Measurements from ENCODE around the gene ERVK3-1. TPM values are rescaled to one million over a fixed set of nuclear protein-coding genes. Genes with fewer than 3 reads are reported as not detected.

The ERVK3-1 gene
- total RNA-seq, 4 donors from 2014 or later, result 27.1 to 38.2 (median 32.4) TPM

GRCh38 chr19:58336216-58336615 lies 31.0 kb downstream of the ERVK3-1 start:
- DNase-seq (no peak), ATAC-seq (no peak)
- Histone ChIP-seq H3K27me3 (no peaks in the 10 kb centered on the region), H3K4me3 (no peak overlapping the region), H3K36me3 (peaks cover 0 to 53% of the 10 kb centered on the region in 2 donors), H3K9me3 (no peaks in the 10 kb centered on the region), H3K27ac (no peak overlapping the region), H3K4me1 (no peaks in the 10 kb centered on the region)
- TF ChIP-seq POLR2A (IDR thresholded peaks at IDR 0.05), result no peak
- TF ChIP-seq, protein P1, sequence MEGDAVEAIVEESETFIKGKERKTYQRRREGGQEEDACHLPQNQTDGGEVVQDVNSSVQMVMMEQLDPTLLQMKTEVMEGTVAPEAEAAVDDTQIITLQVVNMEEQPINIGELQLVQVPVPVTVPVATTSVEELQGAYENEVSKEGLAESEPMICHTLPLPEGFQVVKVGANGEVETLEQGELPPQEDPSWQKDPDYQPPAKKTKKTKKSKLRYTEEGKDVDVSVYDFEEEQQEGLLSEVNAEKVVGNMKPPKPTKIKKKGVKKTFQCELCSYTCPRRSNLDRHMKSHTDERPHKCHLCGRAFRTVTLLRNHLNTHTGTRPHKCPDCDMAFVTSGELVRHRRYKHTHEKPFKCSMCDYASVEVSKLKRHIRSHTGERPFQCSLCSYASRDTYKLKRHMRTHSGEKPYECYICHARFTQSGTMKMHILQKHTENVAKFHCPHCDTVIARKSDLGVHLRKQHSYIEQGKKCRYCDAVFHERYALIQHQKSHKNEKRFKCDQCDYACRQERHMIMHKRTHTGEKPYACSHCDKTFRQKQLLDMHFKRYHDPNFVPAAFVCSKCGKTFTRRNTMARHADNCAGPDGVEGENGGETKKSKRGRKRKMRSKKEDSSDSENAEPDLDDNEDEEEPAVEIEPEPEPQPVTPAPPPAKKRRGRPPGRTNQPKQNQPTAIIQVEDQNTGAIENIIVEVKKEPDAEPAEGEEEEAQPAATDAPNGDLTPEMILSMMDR (IDR thresholded peaks at IDR 0.05 in 4 of 5, conservative IDR thresholded peaks at IDR 0.05 in 1 of 5), result no peak
- intact Hi-C loops (cut with DNase I; ENCODE audit: low total_unique reads), result no loop called here
- in situ Hi-C loops (cut with MboI; ENCODE audit: low sequenced_read_pairs in 4 of 4), result no loop called here

DNA sequence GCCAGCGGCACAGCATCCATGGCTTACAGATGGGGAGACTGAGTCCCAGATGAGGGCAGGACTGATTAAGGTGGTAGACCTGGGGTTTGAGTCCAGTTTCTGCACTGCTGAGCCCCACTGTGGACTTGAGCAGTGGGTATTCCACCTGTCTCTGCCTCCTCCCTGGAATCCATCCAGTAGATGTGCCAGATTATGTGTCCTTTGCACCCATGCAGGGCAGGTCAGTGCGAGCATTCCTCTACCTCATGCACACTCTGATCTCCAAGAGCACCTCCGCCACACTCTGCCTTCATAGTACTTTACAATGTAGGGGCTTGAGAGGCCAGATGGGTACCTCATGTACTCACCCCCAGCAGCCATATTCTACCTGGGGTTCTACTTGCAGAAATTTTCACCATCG lies 31.6 kb downstream of the ERVK3-1 start:
- H3K27ac ChIP-seq, result no peak overlapping the region
- in situ Hi-C loops (cut with MboI; ENCODE audit: low sequenced_read_pairs in 4 of 4) (no loop called here), intact Hi-C loops (cut with DNase I; ENCODE audit: low total_unique reads) (no loop called here)
- H3K4me1 ChIP-seq, result no peaks in the 10 kb centered on the region
- no peaks in the 10 kb centered on the region for H3K27me3 ChIP-seq
- H3K9me3 ChIP-seq, result no peaks in the 10 kb centered on the region
- DNase-seq (no peak), ATAC-seq (no peak)
- H3K4me3 ChIP-seq, result no peak overlapping the region
- TF ChIP-seq POLR2A (IDR thresholded peaks at IDR 0.05), result no peak
- TF ChIP-seq, protein P1 (IDR thresholded peaks at IDR 0.05 in 4 of 5, conservative IDR thresholded peaks at IDR 0.05 in 1 of 5), result no peak
- peaks cover 0 to 53% of the 10 kb centered on the region in 2 donors for H3K36me3 ChIP-seq

GRCh38 chr19:58338336-58338735 lies 33.2 kb downstream of the ERVK3-1 start:
- TF ChIP-seq, protein P1 (IDR thresholded peaks at IDR 0.05 in 4 of 5, conservative IDR thresholded peaks at IDR 0.05 in 1 of 5), result no peak
- no peak for TF ChIP-seq POLR2A (IDR thresholded peaks at IDR 0.05)
- DNase-seq, result no peak
- Histone ChIP-seq H3K36me3 (peaks cover 0 to 53% of the 10 kb centered on the region in 2 donors), H3K4me1 (no peaks in the 10 kb centered on the region), H3K9me3 (no peaks in the 10 kb centered on the region), H3K4me3 (no peak overlapping the region), H3K27me3 (no peaks in the 10 kb centered on the region), H3K27ac (no peak overlapping the region)
- no peak for ATAC-seq
- in situ Hi-C loops (cut with MboI; ENCODE audit: low sequenced_read_pairs in 4 of 4), result no loop called here
- intact Hi-C loops (cut with DNase I; ENCODE audit: low total_unique reads), result no loop called here

GRCh38 chr19:58338825-58339558 lies 33.8 kb downstream of the ERVK3-1 start:
- Histone ChIP-seq H3K36me3 (peaks cover 0 to 53% of the 10 kb centered on the region in 2 donors), H3K9me3 (no peaks in the 10 kb centered on the region), H3K4me3 (no peak overlapping the region), H3K27ac (no peak overlapping the region), H3K27me3 (no peaks in the 10 kb centered on the region), H3K4me1 (no peaks in the 10 kb centered on the region)
- in situ Hi-C loops (cut with MboI; ENCODE audit: low sequenced_read_pairs in 4 of 4), result no loop called here
- TF ChIP-seq, protein P1 (IDR thresholded peaks at IDR 0.05 in 4 of 5, conservative IDR thresholded peaks at IDR 0.05 in 1 of 5), result no peak
- no peak for TF ChIP-seq POLR2A (IDR thresholded peaks at IDR 0.05)
- DNase-seq, result no peak
- intact Hi-C loops (cut with DNase I; ENCODE audit: low total_unique reads), result no loop called here
- ATAC-seq, result no peak
